Measurements from ENCODE around the gene PFAS.

DNA sequence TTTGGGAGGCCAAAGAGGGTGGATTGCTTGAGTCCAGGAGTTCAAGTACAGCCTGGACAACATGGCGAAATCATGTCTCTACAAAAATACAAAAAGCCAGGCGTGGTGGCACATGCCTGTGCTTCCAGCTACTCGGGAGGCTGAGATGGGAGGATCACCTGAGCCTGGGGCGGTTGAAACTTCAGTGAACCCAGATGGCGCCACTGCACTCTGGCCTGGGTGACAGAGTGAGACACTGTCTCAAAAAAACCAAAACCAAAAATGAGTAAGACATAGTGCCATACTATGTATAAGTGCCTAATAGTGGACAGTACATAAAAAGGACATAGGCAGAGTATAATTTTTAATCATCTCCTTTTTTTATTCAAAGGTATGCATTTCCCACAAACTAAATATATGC lies 5.3 kb upstream of the PFAS start:
- TF ChIP-seq, protein P1, sequence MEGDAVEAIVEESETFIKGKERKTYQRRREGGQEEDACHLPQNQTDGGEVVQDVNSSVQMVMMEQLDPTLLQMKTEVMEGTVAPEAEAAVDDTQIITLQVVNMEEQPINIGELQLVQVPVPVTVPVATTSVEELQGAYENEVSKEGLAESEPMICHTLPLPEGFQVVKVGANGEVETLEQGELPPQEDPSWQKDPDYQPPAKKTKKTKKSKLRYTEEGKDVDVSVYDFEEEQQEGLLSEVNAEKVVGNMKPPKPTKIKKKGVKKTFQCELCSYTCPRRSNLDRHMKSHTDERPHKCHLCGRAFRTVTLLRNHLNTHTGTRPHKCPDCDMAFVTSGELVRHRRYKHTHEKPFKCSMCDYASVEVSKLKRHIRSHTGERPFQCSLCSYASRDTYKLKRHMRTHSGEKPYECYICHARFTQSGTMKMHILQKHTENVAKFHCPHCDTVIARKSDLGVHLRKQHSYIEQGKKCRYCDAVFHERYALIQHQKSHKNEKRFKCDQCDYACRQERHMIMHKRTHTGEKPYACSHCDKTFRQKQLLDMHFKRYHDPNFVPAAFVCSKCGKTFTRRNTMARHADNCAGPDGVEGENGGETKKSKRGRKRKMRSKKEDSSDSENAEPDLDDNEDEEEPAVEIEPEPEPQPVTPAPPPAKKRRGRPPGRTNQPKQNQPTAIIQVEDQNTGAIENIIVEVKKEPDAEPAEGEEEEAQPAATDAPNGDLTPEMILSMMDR (IDR thresholded peaks at IDR 0.05): no peak
- no peak for TF ChIP-seq EZH2 (IDR thresholded peaks at IDR 0.05)

Data from neural progenitor cell (in vitro differentiated cells).